Measurements from ENCODE around the gene ACTN4. TPM values are rescaled to one million over a fixed set of nuclear protein-coding genes. Genes with fewer than 3 reads are reported as not detected.

Gene ACTN4
- total and polyA plus RNA-seq, 4 experiments from 2014 or later: 4.0 to 155 (median 87.9) TPM

GRCh38 chr19:38663957-38664502, 16.6 kb downstream of the ACTN4 start:
- CTCF ChIA-PET (ENCODE audit: partially characterized antibody): interaction anchor here (0.5 kb wide), 1 partner anchor 429 kb away, joined by 3 read pairs; no protein-coding TSS in a partner anchor
- POLR2A ChIA-PET (ENCODE audit: partially characterized antibody): interaction anchor here (0.7 to 2.6 kb wide), 6 partner anchors 11 to 27 kb away, joined by 3 to 17 read pairs (median 4); partner anchors contain the start of gene ACTN4
- H3K27me3 Mint-ChIP-seq: no peaks in the 10 kb centered on the region

GRCh38 chr19:38664503-38665211, 17.2 kb downstream of the ACTN4 start:
- CTCF ChIA-PET (ENCODE audit: partially characterized antibody): interaction anchor here (0.5 kb wide), 1 partner anchor 430 kb away, joined by 3 read pairs; no protein-coding TSS in a partner anchor
- DNase-seq: no peak
- peak overlapping the region; percentile 10 for H3K27ac ChIP-seq (ENCODE audit: low read depth, low read length)
- intact Hi-C loops (cut with micrococcal nuclease): no loop called here
- Mint-ChIP-seq H3K4me1 (peaks cover 43 to 94% (median 78%) of the 10 kb centered on the region in 4 donors), H3K27ac (peak overlapping the region in 6 of 7 donors; percentile 15 to 91 (median 74)), H3K36me3 (peaks cover 10 to 24% of the 10 kb centered on the region in 2 donors), H3K4me3 (peak overlapping the region in 6 of 8 donors; percentile 23 to 77 (median 51)), H3K27me3 (no peaks in the 10 kb centered on the region), H3K9me3 (no peaks in the 10 kb centered on the region)
- no peaks in the 10 kb centered on the region for H3K27me3 ChIP-seq (ENCODE audit: insufficient read depth, low read length)
- H3K4me1 ChIP-seq (ENCODE audit: insufficient read depth, low read length): peaks cover 93% of the 10 kb centered on the region
- no peaks in the 10 kb centered on the region for H3K36me3 ChIP-seq (ENCODE audit: insufficient read depth, low read length)
- H3K4me3 ChIP-seq (ENCODE audit: low read length in 2 of 2): no peak overlapping the region
- POLR2A ChIA-PET (ENCODE audit: partially characterized antibody): interaction anchor here (1.0 to 2.6 kb wide), 5 partner anchors 10 to 28 kb away, joined by 3 to 17 read pairs (median 4); partner anchors contain the start of gene ACTN4
- H3K9me3 ChIP-seq (ENCODE audit: control insufficient read depth in 1 of 2, low read length in 2 of 2): no peaks in the 10 kb centered on the region

More at GRCh38 chr19:38663957-38664502, 16.6 kb downstream of the ACTN4 start:
- peaks cover 93% of the 10 kb centered on the region for H3K4me1 ChIP-seq (ENCODE audit: insufficient read depth, low read length)
- peaks cover 10 to 18% of the 10 kb centered on the region in 2 donors for H3K36me3 Mint-ChIP-seq
- no peaks in the 10 kb centered on the region for H3K36me3 ChIP-seq (ENCODE audit: insufficient read depth, low read length)
- no peaks in the 10 kb centered on the region for H3K9me3 Mint-ChIP-seq
- H3K9me3 ChIP-seq (ENCODE audit: control insufficient read depth in 1 of 2, low read length in 2 of 2): no peaks in the 10 kb centered on the region
- DNase-seq: no peak
- H3K4me3 Mint-ChIP-seq: peak overlapping the region in 6 of 8 donors; percentile 25 to 77 (median 51)
- intact Hi-C loops (cut with micrococcal nuclease): no loop called here
- H3K4me3 ChIP-seq (ENCODE audit: low read length in 2 of 2): no peak overlapping the region
- peaks cover 37 to 94% (median 75%) of the 10 kb centered on the region in 4 donors for H3K4me1 Mint-ChIP-seq
- H3K27ac ChIP-seq (ENCODE audit: low read depth, low read length): peak overlapping the region; percentile 9
- H3K27ac Mint-ChIP-seq: peak overlapping the region in 5 of 7 donors; percentile 66 to 91 (median 69)
- no peaks in the 10 kb centered on the region for H3K27me3 ChIP-seq (ENCODE audit: insufficient read depth, low read length)

GRCh38 chr19:38665219-38665931, 17.9 kb downstream of the ACTN4 start:
- Mint-ChIP-seq H3K36me3 (peaks cover 10 to 24% of the 10 kb centered on the region in 2 donors), H3K9me3 (no peaks in the 10 kb centered on the region), H3K4me3 (peak overlapping the region in 4 of 8 donors; percentile 9 to 48 (median 30)), H3K4me1 (peaks cover 48 to 95% (median 81%) of the 10 kb centered on the region in 4 donors), H3K27me3 (no peaks in the 10 kb centered on the region), H3K27ac (peak overlapping the region in 2 of 7 donors; percentile 24 to 43)
- CTCF ChIA-PET (ENCODE audit: partially characterized antibody): no interaction called here
- POLR2A ChIA-PET (ENCODE audit: partially characterized antibody): interaction anchor here (1.0 to 2.3 kb wide), 3 partner anchors 16 to 69 kb away, joined by 4 to 7 read pairs (median 6); no protein-coding TSS in a partner anchor
- Histone ChIP-seq H3K27me3 (ENCODE audit: insufficient read depth, low read length) (no peaks in the 10 kb centered on the region), H3K4me1 (ENCODE audit: insufficient read depth, low read length) (peaks cover 93% of the 10 kb centered on the region), H3K36me3 (ENCODE audit: insufficient read depth, low read length) (no peaks in the 10 kb centered on the region), H3K27ac (ENCODE audit: low read depth, low read length) (peak overlapping the region; percentile 10), H3K4me3 (ENCODE audit: low read length in 2 of 2) (no peak overlapping the region), H3K9me3 (ENCODE audit: control insufficient read depth in 1 of 2, low read length in 2 of 2) (no peaks in the 10 kb centered on the region)
- intact Hi-C loops (cut with micrococcal nuclease): no loop called here
- DNase-seq: no peak

GRCh38 chr19:38665950-38666662, 18.7 kb downstream of the ACTN4 start:
- Histone ChIP-seq H3K4me1 (ENCODE audit: insufficient read depth, low read length) (peaks cover 93% of the 10 kb centered on the region), H3K27me3 (ENCODE audit: insufficient read depth, low read length) (no peaks in the 10 kb centered on the region), H3K36me3 (ENCODE audit: insufficient read depth, low read length) (no peaks in the 10 kb centered on the region), H3K27ac (ENCODE audit: low read depth, low read length) (peak overlapping the region; percentile 44), H3K4me3 (ENCODE audit: low read length in 2 of 2) (no peak overlapping the region), H3K9me3 (ENCODE audit: control insufficient read depth in 1 of 2, low read length in 2 of 2) (no peaks in the 10 kb centered on the region)
- Mint-ChIP-seq H3K36me3 (peaks cover 5 to 20% of the 10 kb centered on the region in 2 donors), H3K4me3 (peak overlapping the region in 5 of 8 donors; percentile 9 to 84 (median 43)), H3K27ac (peak overlapping the region in 6 of 7 donors; percentile 43 to 97 (median 60)), H3K27me3 (no peaks in the 10 kb centered on the region), H3K4me1 (peaks cover 51 to 96% (median 81%) of the 10 kb centered on the region in 4 donors), H3K9me3 (no peaks in the 10 kb centered on the region)
- ChIA-PET POLR2A (ENCODE audit: partially characterized antibody) (interaction anchor here (1.2 to 2.0 kb wide), 5 partner anchors 9 to 127 kb away, joined by 3 to 10 read pairs (median 7); partner anchors contain the start of gene ACTN4), CTCF (ENCODE audit: partially characterized antibody) (interaction anchor here (1.6 kb wide), 1 partner anchor 15 kb away, joined by 8 read pairs; no protein-coding TSS in a partner anchor)
- intact Hi-C loops (cut with micrococcal nuclease): no loop called here
- DNase-seq: no peak

GRCh38 chr19:38666663-38667511, 19.4 kb downstream of the ACTN4 start:
- ChIA-PET POLR2A (ENCODE audit: partially characterized antibody) (interaction anchor here (0.9 to 2.0 kb wide), 8 partner anchors 8 to 128 kb away, joined by 3 to 10 read pairs (median 4); partner anchors contain the start of gene ACTN4), CTCF (ENCODE audit: partially characterized antibody) (interaction anchor here (1.4 to 1.6 kb wide), 2 partner anchors 14 to 264 kb away, joined by 5 to 8 read pairs; partner anchors contain the start of gene FAM98C)
- Mint-ChIP-seq H3K27me3 (no peaks in the 10 kb centered on the region), H3K27ac (peak overlapping the region; percentile 64 to 100 (median 95)), H3K9me3 (no peaks in the 10 kb centered on the region), H3K4me3 (peak overlapping the region; percentile 75 to 92 (median 82)), H3K4me1 (peaks cover 56 to 100% (median 86%) of the 10 kb centered on the region in 4 donors), H3K36me3 (peaks cover 3 to 21% of the 10 kb centered on the region in 2 donors)
- Histone ChIP-seq H3K4me3 (ENCODE audit: low read length in 2 of 2) (no peak overlapping the region), H3K27me3 (ENCODE audit: insufficient read depth, low read length) (no peaks in the 10 kb centered on the region), H3K27ac (ENCODE audit: low read depth, low read length) (peak overlapping the region; percentile 44), H3K36me3 (ENCODE audit: insufficient read depth, low read length) (no peaks in the 10 kb centered on the region), H3K4me1 (ENCODE audit: insufficient read depth, low read length) (peaks cover 99% of the 10 kb centered on the region), H3K9me3 (ENCODE audit: control insufficient read depth in 1 of 2, low read length in 2 of 2) (no peaks in the 10 kb centered on the region)
- intact Hi-C loops (cut with micrococcal nuclease): loop anchor here (1.0 kb wide), 1 partner anchor 8 kb away; no protein-coding TSS in a partner anchor
- DNase-seq: peak in 3 of 5 donors; percentile 33 to 66 (median 33)

Measured in CD4-positive, alpha-beta memory T cell (primary cell).